NCI-H226 (cell line): ENCODE data around the gene LPAR6.
A peak's percentile ranks its signal among the peaks of the same experiment; 100 is the strongest.
"Not testable (repeated sequence)": the region's sequence is repeated elsewhere in the genome, so short reads cannot be mapped to it uniquely, and the experiment has no call there.

Experiments used
- DNase-seq: peaks from one replicate; pipeline ENCODE4 v3.0.0-alpha.2; 2015

Gene LPAR6

GRCh38 chr13:48412881-48413351, at the start of gene LPAR6:
LPAR6 (minus strand) TSS chr13:48413113; CDS start chr13:48412423, 690 bp downstream.
- no peak for DNase-seq

- DNase-seq: no peak
Measured at GRCh38 chr13:48457578-48458242, 44.8 kb upstream of the LPAR6 start.

GRCh38 chr13:48456546-48456945, 43.6 kb upstream of the LPAR6 start:
- DNase-seq: no peak

DNA sequence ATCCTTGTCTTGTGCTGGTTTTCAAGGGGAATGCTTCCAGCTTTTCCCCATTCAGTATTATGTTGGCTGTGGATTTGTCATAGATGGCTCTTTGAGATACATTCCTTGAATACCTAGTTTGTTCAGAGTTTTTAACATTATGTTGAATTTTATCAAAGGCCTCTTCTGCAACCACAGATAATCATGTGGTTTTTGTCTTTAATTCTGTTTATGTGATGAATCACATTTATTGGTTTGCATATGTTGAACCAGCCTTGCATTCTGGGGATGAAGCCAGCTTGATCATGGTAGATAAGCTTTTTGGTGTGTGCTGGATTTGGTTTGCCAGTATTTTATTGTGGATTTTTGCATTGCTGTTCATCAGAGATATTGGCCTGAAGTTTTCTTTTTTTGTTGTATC, 38.3 kb upstream of the LPAR6 start:
- DNase-seq: peak; percentile 22

GRCh38 chr13:48449656-48450055, 36.7 kb upstream of the LPAR6 start:
- no peak for DNase-seq

- DNase-seq: peak; percentile 56
Measured at GRCh38 chr13:48448959-48449614, 36.2 kb upstream of the LPAR6 start.

- DNase-seq: peak; percentile 21
Measured at GRCh38 chr13:48448285-48448958, 35.5 kb upstream of the LPAR6 start.

DNA sequence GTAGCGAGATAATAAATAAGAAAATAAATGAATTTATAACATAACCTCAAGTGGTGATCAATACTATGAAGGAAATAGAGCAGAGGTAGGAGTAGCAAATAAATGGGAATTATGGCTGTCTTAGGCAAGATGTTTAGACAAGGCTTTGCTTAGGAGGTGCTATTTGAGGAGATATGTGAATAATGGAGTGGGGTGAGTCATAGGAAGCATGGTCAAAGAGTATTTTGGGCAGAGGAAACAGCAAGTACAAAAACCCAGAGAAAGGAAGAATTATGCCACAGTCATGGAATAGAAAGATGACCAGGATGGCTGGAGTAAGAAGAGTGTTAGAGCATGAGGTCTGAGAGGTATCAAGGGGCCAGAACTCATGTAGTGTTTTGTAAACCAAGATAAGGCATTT, 33.6 kb upstream of the LPAR6 start:
- DNase-seq: peak; percentile 59

DNA sequence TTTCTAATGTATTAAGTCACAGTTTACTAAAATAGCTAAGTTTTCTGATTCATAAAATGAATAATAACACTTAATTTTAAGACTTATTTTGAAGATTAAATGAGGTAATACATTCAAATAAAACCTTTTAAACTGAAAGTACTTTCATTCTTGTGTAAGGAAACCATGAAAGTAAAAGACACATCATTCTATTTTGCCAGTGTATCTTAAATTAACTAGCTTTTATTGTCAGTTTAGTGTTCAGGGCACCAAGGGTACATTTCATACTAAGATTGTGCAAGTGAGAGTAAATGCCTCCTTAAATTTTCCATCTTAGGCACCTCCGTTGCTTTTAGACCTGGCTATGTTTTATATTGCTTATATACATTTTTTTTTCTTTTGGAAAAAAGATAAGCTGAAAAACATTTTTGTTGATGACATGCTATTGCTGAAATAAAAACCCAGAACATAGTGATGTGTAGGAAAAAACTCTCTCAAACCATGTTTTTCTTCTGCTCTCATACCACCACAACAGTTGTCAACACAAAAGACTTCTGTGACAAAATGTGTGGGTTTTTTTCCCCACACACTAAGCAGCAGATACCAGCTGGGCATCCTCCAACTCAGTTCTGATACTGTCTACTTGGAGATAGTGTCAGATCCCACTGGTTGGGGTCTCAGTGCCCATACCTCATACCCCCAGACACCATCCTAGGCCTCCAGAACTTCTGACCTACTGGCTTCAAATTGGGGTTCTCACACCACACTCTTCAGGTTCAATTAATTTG, 30.7 kb upstream of the LPAR6 start:
- no peak for DNase-seq

- no peak for DNase-seq
Measured at GRCh38 chr13:48437371-48437770, 24.5 kb upstream of the LPAR6 start.

GRCh38 chr13:48436661-48437288, 23.9 kb upstream of the LPAR6 start:
- no peak for DNase-seq

DNA sequence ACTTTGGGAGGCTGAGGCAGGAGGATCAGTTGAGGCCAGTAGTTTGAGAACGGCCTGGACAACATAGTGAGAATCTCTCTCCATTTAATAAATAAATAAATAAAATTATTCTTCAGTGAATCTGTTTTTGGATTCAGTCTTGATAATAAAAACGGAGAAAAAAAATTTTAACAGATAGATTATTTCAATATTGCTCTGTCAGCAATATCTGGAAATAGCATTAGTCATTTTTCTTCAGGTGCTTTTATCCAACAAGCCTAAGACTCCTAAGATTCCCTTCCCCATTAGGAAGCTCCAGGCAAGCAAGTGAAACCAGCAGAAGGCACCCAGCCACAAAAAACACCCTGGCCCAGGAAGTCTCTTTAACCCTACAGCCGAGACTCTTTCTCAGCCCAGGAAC, 21.3 kb upstream of the LPAR6 start:
- DNase-seq: no peak

DNA sequence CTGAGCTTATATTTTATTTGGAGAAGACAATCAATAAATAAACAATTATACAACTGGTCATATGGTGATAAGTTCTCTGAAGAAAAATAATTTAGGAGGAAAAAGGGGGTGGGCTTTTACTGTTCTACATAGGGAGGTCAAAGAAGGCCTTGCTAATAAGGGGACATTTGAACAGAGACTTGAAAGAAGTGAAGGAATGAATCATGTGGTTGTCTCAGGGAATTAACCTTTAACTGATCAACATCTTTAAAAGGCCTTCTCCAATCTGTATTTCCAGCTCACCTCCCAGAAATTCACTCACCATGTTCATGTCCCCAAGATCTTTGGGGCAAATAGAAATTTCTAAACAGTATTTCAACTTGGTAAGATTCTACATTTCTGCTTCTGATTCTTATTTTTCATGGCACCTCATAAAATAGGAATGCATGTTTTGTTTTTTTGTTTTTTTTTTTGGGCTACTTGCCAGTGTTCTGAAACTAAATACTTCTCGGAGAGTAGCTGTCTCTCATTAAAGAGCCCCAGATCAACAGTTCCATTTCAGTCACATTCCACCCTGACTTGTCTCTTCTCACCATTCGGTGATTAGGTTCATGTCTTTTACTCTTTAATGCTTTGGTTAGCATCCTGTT, 19.2 kb upstream of the LPAR6 start:
- DNase-seq: no peak

DNA sequence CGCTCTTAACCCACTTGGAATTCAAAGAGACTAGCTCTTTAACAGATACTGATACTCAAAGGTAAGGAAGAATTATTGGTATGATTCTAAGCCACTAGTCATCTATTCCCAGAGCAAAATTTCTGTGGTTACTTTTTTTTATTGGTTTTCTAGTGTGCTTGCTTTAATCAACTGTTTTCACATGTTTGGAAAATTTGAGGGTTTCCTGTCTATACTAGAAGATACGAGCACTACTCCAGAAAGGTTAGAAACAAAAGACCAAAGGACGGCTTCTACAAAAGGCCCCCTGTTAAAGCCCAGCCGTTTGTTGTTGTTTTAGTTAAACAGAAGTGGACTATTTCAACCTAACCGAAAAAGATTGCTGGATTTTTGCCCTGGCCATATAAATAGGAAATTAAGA, 18.5 kb upstream of the LPAR6 start:
- DNase-seq: no peak

- DNase-seq: no peak
Measured at GRCh38 chr13:48429886-48430285, 17.0 kb upstream of the LPAR6 start.

GRCh38 chr13:48429036-48429435, 16.1 kb upstream of the LPAR6 start:
- no peak for DNase-seq

GRCh38 chr13:48426755-48427298, 13.9 kb upstream of the LPAR6 start:
- DNase-seq: not testable (repeated sequence)

- DNase-seq: no peak
Measured at GRCh38 chr13:48426052-48426451, 13.1 kb upstream of the LPAR6 start.

- DNase-seq: no peak
Measured at GRCh38 chr13:48424212-48424611, 11.3 kb upstream of the LPAR6 start.

GRCh38 chr13:48422003-48422402, 9.1 kb upstream of the LPAR6 start:
- not testable (repeated sequence) for DNase-seq

- DNase-seq: no peak
Measured at GRCh38 chr13:48415516-48415915, 2.6 kb upstream of the LPAR6 start.

DNA sequence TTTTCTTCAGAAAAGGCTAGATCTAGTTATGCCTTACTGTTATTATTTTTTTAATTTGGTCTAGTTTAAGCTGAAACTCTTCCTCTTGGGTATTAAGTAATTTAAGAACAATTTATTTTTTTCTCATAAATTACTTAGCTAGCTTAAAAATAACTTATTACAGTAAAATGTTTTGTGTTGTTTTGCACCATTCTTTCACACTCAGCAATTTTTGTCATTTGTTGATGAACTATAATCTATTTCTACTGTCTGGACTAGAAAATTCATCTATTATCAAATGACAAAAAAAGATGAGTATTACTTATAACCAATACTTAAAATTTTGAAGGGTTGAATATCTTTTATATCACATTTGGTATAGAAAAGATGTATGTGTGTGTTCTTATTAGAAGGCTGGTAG, 1.6 kb upstream of the LPAR6 start:
- no peak for DNase-seq
